CD14-positive monocyte (primary cell): ENCODE results near the gene SPATS2L. TPM values are rescaled to one million over a fixed set of nuclear protein-coding genes. Genes with fewer than 3 reads are reported as not detected.

Source experiments
- DNase-seq, 3 donors: peaks; one replicate each; pipeline ENCODE4 v3.0.0-alpha.2; 2011 to 2022
- H2AFZ ChIP-seq: 2 replicates; pipeline ENCODE4 v1.6.0; 2012; ENCODE audit warnings: mild to moderate bottlenecking, low read depth, low read length, inconsistent platforms; ENCODE audit not compliant: insufficient read depth, poor library complexity, severe bottlenecking
- H3K27ac ChIP-seq, 2 donors: 1 replicate in 1 of 2; 2 replicates in 1 of 2; pipeline ENCODE4 v1.5.1; 2012 to 2013; ENCODE audit warnings: low read length in 2 of 2, control low read depth in 1 of 2, inconsistent platforms in 1 of 2, low read depth in 1 of 2, mild to moderate bottlenecking in 1 of 2
- H3K27me3 ChIP-seq, 2 donors: one replicate each; pipeline versions ENCODE4 v1.6.0 to v1.6.1; 2011 to 2013; ENCODE audit warnings: low read length in 2 of 2; ENCODE audit not compliant: control insufficient read depth in 2 of 2, insufficient read depth in 2 of 2
- H3K36me3 ChIP-seq, 2 donors: replicated peaks in 1 of 2; 1 replicate in 1 of 2; 2 replicates in 1 of 2; pipeline versions ENCODE4 v1.5.1 to v1.6.1; 2012 to 2013; ENCODE audit warnings: low read length in 2 of 2, control low read depth in 1 of 2, inconsistent platforms in 1 of 2, mild to moderate bottlenecking in 1 of 2; ENCODE audit not compliant: insufficient read depth in 2 of 2, control insufficient read depth in 1 of 2
- H3K4me1 ChIP-seq, 2 donors: 1 replicate in 1 of 2; 2 replicates in 1 of 2; pipeline versions ENCODE4 v1.5.1 to v1.6.1; 2012 to 2013; ENCODE audit warnings: low read length in 2 of 2, control low read depth in 1 of 2, inconsistent platforms in 1 of 2, mild to moderate bottlenecking in 1 of 2, moderate library complexity in 1 of 2; ENCODE audit not compliant: insufficient read depth in 2 of 2, control insufficient read depth in 1 of 2
- H3K4me2 ChIP-seq: replicated peaks from 2 replicates; pipeline ENCODE3; 2012; ENCODE audit warnings: low read length, moderate library complexity, mild to moderate bottlenecking; ENCODE audit not compliant: poor library complexity, severe bottlenecking; ENCODE audit errors: extremely low read depth
- H3K4me3 ChIP-seq, 3 experiments: fragments of 200-600 bp in 1 of 3; sonication (generic) in 1 of 3; replicated peaks in 1 of 3; 1 replicate in 2 of 3; 2 replicates in 1 of 3; pipeline ENCODE4 v1.5.1; 2011 to 2013; ENCODE audit warnings: low read length in 3 of 3, mild to moderate bottlenecking in 3 of 3, control low read depth in 2 of 3, low read depth in 2 of 3, inconsistent platforms in 1 of 3, moderate library complexity in 1 of 3
- H3K79me2 ChIP-seq: 2 replicates; pipeline ENCODE4 v1.6.0; 2012; ENCODE audit warnings: mild to moderate bottlenecking, control low read depth, inconsistent platforms, low read length, moderate library complexity; ENCODE audit not compliant: insufficient read depth
- H3K9ac ChIP-seq: 2 replicates; pipeline ENCODE4 v1.6.0; 2017; ENCODE audit warnings: low read length, mild to moderate bottlenecking; ENCODE audit not compliant: insufficient read depth, poor library complexity, severe bottlenecking
- H3K9me3 ChIP-seq, 2 donors: replicated peaks in 1 of 2; 1 replicate in 1 of 2; 2 replicates in 1 of 2; pipeline versions ENCODE4 v1.5.1 to v1.6.1; 2012 to 2013; ENCODE audit warnings: low read length in 2 of 2, control low read depth in 1 of 2; ENCODE audit not compliant: control insufficient read depth in 1 of 2, insufficient read depth in 1 of 2
- H4K20me1 ChIP-seq: 2 replicates; pipeline ENCODE4 v1.6.0; 2012; ENCODE audit warnings: mild to moderate bottlenecking, low read length, control low read depth, moderate library complexity; ENCODE audit not compliant: insufficient read depth
- H3K27ac Mint-ChIP-seq, 7 donors: one replicate each; pipeline ENCODE4 v1.8.0; 2020; ENCODE audit warnings: mild to moderate bottlenecking in 7 of 7, mixed read lengths in 7 of 7, moderate library complexity in 6 of 7, inconsistent platforms in 2 of 7
- H3K27me3 Mint-ChIP-seq, 3 donors: one replicate each; pipeline ENCODE4 v1.8.0; 2021 to 2022; ENCODE audit warnings: low read depth in 3 of 3, mild to moderate bottlenecking in 3 of 3, mixed read lengths in 3 of 3, moderate library complexity in 3 of 3, inconsistent platforms in 1 of 3
- H3K36me3 Mint-ChIP-seq, 2 donors: one replicate each; pipeline ENCODE4 v1.8.0; 2020; ENCODE audit warnings: mixed read lengths in 2 of 2, inconsistent platforms in 1 of 2, mild to moderate bottlenecking in 1 of 2
- H3K4me1 Mint-ChIP-seq: one replicate; pipeline ENCODE4 v1.8.0; 2020; ENCODE audit warnings: mild to moderate bottlenecking, mixed read lengths
- H3K4me3 Mint-ChIP-seq, 2 donors: one replicate each; pipeline ENCODE4 v1.8.0; 2020; ENCODE audit warnings: mild to moderate bottlenecking in 2 of 2, mixed read lengths in 2 of 2, moderate library complexity in 1 of 2
- H3K9me3 Mint-ChIP-seq, 7 donors: one replicate each; pipeline ENCODE4 v1.8.0; 2020 to 2022; ENCODE audit warnings: mixed read lengths in 7 of 7, mild to moderate bottlenecking in 6 of 7, moderate library complexity in 6 of 7, inconsistent platforms in 2 of 7
- CTCF ChIP-seq: fragments of 200-600 bp; IDR thresholded peaks from one replicate; pipeline ENCODE4 v1.8.0; 2022; ENCODE audit warnings: antibody characterized with exemption, mild to moderate bottlenecking
- WGBS: methylation state at CpG from one replicate; pipeline ENCODE4 v1.1.5; 2013; ENCODE audit warnings: missing lambda C conversion rate; ENCODE audit not compliant: insufficient coverage; 5-methylcytosine and 5-hydroxymethylcytosine counted together
- intact Hi-C, 2 donors: fragments of 100-400 bp; cut with micrococcal nuclease; formaldehyde crosslinking; loops; one replicate each; pipeline versions ENCODE4 v1.15.0 to v1.15.1; 2023
- polyA plus RNA-seq, 3 donors: library from polyadenylated mRNA; depleted of rRNA in 1 of 3; unstranded in 2 of 3; stranded (reverse) in 1 of 3; fragments of 300-500 nt in 2 of 3; fragments of >200 nt in 1 of 3; fragmentation: Illumina TruSeq in 2 of 3; gene quantifications; 1 replicate in 2 of 3; 2 replicates in 1 of 3; pipeline ENCODE4 v1.2.3, GENCODE V29; 2012 to 2021

The SPATS2L gene
- polyA plus RNA-seq, 3 donors, result 2.7 to 5.2 (median 3.2) TPM

- H3K79me2 ChIP-seq, result no peaks in the 10 kb centered on the region
- H3K4me3 ChIP-seq, result no peak overlapping the region
- H4K20me1 ChIP-seq, result no peaks in the 10 kb centered on the region
- DNase-seq, result no peak
- H3K9me3 Mint-ChIP-seq, result peaks cover 0 to 2% (median 0%) of the 10 kb centered on the region in 7 donors
- intact Hi-C loops, result no loop called here
- H3K4me2 ChIP-seq, result no peak overlapping the region
- no peak overlapping the region for H3K27ac ChIP-seq
- H3K27me3 ChIP-seq, result no peaks in the 10 kb centered on the region
- no peak for TF ChIP-seq CTCF
- no peak overlapping the region for H3K27ac Mint-ChIP-seq
- H3K36me3 Mint-ChIP-seq, result peaks cover 0 to 3% of the 10 kb centered on the region in 2 donors
- no peaks in the 10 kb centered on the region for H3K36me3 ChIP-seq
- H3K4me1 ChIP-seq, result no peaks in the 10 kb centered on the region
- no peak overlapping the region for H3K9ac ChIP-seq
- no peak overlapping the region for H2AFZ ChIP-seq
- H3K4me3 Mint-ChIP-seq, result no peak overlapping the region
- peaks cover 2% of the 10 kb centered on the region for H3K4me1 Mint-ChIP-seq
- H3K27me3 Mint-ChIP-seq, result no peaks in the 10 kb centered on the region
- no peaks in the 10 kb centered on the region for H3K9me3 ChIP-seq
- no CpG with 5 or more reads among the region's 1 CpG for WGBS
Observed at GRCh38 chr2:200345975-200346374, 39.5 kb downstream of the SPATS2L start.

- Histone ChIP-seq H4K20me1 (no peaks in the 10 kb centered on the region), H3K4me2 (no peak overlapping the region), H3K27ac (no peak overlapping the region), H3K36me3 (no peaks in the 10 kb centered on the region), H3K9me3 (no peaks in the 10 kb centered on the region), H3K4me3 (no peak overlapping the region), H3K79me2 (no peaks in the 10 kb centered on the region), H2AFZ (no peak overlapping the region), H3K27me3 (no peaks in the 10 kb centered on the region), H3K9ac (no peak overlapping the region), H3K4me1 (no peaks in the 10 kb centered on the region)
- no peak for DNase-seq
- WGBS, result 100% methylated on average over 2 of the region's 3 CpGs
- no peak overlapping the region for H3K4me3 Mint-ChIP-seq
- no peak for TF ChIP-seq CTCF
- peaks cover 0 to 2% (median 0%) of the 10 kb centered on the region in 7 donors for H3K9me3 Mint-ChIP-seq
- H3K27ac Mint-ChIP-seq, result no peak overlapping the region
- H3K4me1 Mint-ChIP-seq, result no peaks in the 10 kb centered on the region
- intact Hi-C loops, result no loop called here
- H3K27me3 Mint-ChIP-seq, result peaks cover 0 to under 1% (median 0%) of the 10 kb centered on the region in 3 donors
- H3K36me3 Mint-ChIP-seq, result peaks cover 0 to 3% of the 10 kb centered on the region in 2 donors
Observed at GRCh38 chr2:200347301-200347700, 40.8 kb downstream of the SPATS2L start.
